Activated effector memory CD4-positive, alpha-beta T cell treated with anti-CD3 and anti-CD28 coated beads, Interleukin-2, amount 50 U/mL, for 16 hours (primary cell): ENCODE measurements around the gene PLBD2.

ENCODE experiments used
- DNase-seq: peaks from one replicate; pipeline ENCODE4 v3.0.0-alpha.2; 2020

PLBD2 gene

DNA sequence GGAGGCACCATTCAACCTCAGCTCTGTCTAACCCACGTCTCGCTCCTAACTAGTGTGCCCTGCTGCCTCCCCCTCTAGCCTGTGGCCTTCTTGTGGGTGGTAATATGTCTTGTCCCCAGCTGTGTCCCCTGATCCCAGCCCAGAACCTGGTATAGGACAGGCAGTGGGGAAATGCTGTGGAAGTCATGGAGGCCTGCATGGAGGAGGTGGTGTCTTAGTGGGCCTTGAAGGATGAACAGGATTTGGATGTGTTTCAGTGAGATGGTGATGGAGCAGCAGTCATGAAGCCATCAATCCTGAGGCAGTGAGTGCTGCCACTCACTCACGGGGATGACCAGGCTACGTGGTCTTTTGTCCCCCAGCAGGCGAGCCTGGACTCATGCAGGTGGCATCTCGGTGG is 13.4 kb downstream of the PLBD2 start:
- DNase-seq, result no peak

DNA sequence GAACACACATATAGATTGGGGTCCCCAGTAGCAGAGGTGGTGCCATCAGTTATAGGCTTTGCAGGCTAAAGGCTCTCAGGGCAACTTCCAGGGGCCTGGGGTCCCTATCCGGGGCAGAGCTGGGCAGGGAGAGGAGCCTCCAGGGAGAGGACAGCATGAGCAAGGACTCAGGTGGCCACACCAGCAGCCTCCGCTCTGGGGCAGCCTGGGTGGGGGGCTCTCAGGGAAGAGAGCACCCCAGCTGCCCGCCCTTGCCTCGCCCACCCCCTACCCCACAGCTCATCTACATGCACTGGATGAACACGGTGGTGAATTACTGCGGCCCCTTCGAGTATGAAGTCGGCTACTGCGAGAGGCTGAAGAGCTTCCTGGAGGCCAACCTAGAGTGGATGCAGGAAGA is 14.0 kb downstream of the PLBD2 start:
- no peak for DNase-seq

DNA sequence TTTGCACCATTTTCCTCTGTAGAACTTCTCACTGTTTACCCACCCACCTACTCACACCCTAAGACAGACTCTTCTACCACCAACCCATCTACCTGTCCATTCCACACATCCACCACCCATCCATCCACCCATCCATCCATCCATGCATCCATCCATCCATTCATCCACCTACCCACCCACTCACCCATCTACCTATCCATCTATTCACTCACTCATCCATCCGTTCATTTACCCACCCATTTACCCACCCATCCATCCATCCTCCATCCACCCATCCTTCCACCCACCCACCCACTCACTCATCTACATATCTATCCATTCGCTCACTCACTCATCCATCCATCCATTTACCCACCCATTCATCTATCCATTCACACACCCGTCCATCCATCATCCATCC is 15.1 kb downstream of the PLBD2 start:
- no peak for DNase-seq

DNA sequence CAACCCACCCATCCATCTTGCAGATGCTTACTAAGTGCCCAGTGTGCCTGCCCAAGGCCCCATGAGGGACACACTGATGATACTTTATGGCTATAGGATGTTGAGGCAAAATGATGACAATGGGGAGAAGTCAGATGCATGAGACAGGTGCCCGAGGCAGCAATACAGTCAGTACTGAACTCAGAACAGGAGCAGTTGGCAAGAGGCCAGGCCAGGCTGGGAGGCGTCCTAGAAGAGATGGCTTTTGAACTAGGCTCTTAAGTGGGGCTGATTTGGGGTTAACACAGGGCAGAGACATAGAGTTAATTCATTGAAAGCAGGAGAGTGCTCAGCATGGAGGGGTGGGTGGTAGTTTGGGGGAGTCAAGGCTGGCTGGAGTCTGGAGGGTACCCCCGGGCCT is 15.6 kb downstream of the PLBD2 start:
- DNase-seq, result no peak

DNA sequence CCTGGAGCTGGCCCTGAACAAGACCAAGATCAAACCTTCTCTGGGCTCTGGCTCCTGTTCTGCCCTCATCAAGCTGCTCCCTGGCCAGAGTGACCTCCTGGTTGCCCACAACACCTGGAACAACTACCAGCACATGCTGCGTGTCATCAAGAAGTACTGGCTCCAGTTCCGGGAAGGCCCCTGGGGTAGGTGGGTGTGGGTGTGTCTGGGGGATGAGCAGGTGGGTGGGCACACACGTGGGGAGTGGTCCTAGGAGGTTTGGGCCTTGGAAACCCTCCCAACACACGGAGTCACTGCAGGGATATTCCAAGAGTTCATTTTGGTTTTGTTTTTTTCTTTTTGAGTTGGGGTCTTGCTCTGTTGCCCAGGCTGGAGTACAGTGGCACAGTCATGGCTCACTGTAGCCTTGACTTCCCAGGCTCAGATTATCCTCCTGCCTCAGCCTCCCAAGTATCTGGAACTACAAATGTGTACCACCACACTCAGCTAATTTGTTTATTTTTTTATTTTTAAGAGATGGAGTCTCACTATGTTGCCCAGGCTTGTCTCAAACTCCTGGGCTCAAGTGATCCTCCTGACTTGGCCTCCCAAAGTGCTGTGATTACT is 16.5 kb downstream of the PLBD2 start:
- DNase-seq, result no peak

DNA sequence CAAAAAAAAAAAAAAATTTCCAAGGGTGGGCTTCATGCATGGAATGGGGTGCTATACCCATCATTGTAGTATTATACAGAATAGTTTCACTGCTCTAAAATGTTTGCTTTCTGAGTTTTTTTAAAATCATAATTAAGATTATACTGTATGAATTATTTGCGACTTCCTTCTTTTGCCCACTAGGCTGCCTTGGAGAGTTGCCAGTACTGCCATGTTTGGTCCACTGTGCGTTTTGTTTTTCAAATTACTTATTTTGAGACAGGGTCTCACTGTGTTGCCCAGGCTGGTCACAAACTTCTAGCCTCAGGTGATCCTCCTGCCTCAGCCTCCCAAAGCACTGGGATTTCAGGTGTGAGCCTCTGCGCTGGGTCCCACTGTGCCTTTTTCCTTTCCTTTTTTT is 19.9 kb downstream of the PLBD2 start:
- DNase-seq, result no peak

DNA sequence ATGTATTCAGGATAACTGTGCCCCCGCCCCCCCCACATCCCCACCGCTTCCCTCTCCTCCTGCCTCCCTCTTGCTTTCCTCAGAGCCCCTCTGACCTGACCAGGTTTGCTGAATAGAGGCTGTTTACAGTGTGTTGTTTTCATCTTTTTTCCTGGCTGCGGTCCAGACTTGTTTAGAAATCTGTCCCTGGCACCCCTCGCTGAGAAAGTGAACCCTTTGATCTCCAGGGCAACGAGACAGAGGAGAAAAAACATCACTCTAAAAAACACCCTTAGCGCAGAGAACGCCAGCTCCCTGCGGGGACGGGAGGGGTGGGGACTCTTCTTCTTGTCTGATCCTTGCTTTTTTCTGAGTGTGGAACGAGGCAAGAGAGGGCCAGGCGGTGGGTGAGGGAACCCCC is 22.8 kb downstream of the PLBD2 start:
- DNase-seq, result no peak

DNA sequence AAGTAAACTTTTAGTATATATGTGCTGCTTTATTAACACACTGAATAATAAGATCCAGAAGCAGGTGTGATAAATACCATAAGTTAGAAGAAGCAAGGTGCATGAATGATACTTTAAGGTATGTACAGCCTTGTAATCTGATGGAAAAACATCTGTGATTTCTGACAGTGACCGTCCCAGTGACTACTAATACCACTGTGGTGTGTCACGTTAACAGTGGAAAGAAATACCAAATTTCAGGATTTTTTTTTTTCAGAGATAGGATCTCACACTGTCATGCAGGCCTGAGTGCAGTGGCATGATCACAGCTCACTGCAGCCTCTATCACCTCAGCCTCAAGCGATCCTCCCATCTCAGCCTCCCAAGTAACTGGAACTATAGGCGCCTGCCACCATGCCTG is 23.8 kb downstream of the PLBD2 start:
- DNase-seq, result no peak

DNA sequence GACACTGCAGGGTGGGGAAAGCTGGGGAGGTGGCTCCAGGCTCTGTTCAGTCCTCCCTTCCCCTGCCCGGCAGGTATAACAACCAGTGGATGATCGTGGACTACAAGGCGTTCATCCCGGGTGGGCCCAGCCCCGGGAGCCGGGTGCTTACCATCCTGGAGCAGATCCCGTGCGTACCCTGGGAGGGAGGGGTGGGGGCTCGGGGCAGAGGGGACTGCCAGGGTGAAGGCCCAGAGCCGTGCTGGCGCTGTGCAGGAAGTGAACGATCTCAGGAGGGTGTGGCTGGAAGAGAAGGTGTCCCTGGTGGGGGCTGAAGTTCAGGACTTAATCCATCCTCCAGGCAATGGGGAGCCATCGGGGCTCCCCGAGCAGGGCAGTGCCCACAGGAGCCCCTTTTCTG is 26.4 kb downstream of the PLBD2 start:
- no peak for DNase-seq

DNA sequence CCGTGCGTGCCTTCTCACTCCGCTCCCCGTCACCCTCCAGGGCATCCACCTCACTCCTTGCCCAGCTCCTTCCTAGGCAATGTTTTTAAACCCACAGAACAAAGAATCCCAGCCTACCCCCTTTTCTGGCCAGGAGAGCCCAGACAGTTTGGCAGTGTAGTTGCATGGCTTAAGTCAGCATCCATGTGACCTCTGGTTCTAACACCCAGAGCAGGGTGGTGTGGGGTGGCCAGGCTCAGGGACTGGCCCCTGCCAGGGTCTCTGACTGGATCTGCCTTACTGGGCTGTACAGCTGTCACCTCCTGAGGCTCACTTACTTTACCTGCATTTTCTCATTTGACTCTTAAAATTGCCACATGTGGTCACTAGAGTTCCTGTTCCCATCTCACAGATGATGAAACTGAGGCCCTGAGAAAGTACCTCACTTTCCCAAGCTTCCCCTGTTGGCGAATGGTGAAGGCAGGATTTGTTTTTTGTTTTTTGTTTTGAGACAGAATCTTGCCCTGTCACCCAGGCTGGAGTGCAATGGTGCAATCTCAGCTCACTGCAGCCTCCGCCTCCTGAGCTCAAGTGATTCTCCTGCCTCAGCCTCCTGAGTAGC is 27.0 kb downstream of the PLBD2 start:
- no peak for DNase-seq

DNA sequence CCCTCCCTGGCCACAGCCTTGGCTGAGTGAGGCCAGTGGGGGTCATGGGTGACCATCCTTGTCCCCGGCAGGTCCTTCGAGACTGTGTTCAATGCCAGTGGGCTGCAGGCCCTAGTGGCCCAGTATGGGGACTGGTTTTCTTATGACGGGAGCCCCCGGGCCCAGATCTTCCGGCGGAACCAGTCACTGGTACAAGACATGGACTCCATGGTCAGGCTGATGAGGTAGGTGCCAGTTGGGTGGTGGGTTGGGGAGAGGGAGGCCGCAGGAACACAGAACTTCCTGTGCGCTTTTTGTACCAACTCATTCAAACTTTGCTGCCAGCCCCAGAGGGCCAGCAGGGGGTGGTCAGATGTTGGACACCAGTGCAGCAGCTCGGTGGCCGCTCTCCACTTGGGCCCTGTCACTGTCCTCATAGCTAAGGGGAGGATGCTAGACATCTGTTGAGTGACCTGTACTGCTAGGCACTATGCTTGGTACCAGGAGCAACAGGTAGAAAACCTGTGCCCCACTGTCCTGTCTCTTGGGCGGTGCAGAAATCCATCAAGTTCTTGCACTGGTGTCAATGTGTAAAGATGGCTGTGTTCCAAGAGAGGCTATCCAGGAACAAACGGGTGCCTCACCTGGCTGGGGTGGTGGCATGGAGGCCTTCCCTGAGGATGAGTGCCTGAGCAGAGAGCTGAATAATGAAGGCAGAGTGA is 28.6 kb downstream of the PLBD2 start:
- no peak for DNase-seq

DNA sequence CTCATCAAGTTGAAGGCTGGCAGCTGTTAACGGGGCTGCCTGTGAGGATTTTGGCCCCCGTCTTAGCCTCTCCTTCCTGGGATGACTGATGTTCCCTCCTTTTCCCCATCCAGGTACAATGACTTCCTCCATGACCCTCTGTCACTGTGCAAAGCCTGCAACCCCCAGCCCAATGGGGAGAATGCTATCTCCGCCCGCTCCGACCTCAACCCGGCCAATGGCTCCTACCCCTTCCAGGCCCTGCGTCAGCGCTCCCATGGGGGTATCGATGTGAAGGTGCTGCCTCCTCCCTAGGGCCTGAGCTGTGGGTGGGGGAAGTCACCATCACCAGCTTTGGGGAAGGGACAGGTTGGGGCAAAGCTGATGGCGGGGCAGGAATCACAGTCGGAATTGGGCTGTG is 29.2 kb downstream of the PLBD2 start:
- no peak for DNase-seq

DNA sequence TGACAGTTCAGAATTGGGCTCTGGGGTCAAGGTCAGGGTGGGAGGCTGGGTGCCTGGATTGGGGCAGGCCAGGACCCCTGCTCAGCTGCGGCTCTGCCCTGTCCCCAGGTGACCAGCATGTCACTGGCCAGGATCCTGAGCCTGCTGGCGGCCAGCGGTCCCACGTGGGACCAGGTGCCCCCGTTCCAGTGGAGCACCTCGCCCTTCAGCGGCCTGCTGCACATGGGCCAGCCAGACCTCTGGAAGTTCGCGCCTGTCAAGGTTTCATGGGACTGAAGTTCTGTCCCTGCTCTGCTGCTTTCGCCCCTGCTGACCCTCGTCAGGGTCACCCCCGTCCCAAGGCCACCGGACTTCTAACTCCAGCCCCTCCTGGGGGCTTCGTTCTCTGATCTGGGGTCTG is 30.0 kb downstream of the PLBD2 start:
- no peak for DNase-seq

DNA sequence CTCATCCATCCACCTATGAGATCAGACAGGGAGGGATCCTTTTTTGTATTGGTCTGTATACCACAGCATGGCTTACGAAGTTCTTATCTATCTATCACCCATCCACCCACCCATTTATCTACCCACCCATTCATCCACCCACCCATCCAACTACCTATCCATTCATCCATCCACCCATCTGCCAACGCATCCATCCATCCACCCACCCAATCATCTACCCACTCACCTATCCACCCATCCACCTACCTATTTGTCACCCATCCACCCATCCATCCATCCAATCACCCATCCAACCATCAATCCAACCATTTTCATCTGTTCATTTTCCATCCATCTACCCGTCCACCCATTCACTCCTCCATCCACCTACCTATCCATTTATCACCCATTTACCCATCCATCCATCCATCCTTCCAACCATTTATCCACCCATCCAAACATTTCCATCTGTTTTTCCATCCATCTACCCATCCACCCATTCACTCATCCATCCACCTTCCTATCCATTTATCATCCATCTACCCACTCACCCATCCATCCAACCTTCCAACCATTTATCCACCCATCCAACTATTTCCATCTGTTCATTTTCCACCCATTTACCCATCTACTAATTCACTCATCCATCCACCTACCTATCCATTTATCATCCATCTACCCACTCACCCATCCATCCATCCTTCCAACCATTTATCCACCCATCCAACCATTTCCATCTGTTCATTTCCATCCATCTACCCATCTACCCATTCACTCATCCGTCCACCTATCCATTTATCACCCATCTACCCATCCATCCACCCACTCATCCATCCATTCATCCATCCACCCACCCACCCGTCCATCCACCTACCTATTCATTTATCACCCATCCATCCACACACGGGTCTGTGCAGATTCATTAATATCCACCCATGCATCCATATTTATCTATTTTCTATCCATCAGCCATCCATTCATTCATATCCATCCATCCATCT is 32.0 kb downstream of the PLBD2 start:
- no peak for DNase-seq

DNA sequence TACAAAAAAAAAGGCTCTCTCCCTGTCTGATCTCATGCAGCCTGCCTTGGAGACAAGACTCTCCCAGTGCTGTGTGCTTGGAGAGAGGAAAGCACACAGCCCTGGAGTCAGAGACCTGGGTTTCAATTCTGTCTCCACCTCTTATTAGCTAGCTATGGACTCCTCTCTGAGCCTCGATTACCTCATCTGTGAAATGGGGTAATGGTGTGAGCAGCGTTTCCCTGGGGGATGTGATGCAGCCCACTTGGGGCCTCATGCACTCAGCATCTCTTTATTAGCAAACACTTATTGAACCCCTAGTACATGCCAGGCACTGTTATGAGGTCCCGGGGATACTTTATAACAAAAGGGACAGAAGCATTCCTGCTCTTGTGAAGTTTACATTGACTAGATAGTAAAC is 32.8 kb downstream of the PLBD2 start:
- DNase-seq, result no peak

DNA sequence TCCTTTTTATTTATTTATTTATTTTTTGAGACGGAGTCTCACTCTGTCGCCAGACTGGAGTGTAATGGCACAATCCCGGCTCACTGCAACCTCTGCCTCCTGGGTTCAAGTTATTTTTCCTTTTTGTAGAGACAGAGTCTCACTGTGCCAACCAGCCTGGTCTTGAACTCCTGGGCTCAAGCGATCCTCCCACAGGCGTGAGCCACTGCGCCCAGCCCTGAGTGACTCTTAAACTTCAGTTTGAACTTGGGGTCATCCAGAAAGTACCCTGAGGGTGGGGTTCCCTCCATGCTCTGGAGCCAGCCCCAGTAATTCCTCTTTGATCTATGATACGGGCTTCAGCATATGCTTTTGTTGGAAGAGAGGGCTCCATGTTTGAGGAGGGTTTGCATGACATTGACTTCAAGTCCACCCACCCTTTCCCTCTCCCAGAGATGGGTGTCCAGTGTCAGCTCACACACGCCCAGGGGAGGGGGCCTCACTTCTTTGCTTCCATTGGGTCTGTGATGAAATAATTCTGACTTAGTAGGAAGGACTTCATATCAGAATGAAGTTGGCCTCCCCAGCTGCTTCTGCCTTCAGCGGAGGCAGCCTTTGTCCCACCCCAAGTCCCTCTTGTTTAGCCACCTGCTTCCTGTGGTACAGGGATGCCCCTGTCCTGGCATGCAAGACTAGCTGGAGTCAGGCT is 33.4 kb downstream of the PLBD2 start:
- no peak for DNase-seq

DNA sequence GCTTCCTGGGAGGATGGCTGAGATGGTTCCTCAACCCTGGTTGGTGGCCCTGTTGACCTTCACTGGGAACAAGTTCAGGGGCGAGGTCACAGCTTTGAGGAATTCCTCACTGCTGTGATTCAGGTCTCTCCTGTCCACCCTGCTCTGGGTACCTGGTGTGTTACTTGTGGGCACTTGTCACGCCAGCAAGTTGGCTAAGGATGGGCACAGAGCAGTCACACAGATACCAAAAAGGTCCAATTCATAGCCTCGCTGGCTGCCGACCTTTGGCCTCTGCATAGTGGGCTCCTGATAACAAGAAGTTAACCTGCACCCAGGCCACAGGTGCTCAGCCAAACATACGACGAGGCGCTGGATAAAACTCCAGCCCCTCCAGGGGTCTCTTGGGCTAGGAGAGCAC is 34.1 kb downstream of the PLBD2 start:
- DNase-seq, result no peak

DNA sequence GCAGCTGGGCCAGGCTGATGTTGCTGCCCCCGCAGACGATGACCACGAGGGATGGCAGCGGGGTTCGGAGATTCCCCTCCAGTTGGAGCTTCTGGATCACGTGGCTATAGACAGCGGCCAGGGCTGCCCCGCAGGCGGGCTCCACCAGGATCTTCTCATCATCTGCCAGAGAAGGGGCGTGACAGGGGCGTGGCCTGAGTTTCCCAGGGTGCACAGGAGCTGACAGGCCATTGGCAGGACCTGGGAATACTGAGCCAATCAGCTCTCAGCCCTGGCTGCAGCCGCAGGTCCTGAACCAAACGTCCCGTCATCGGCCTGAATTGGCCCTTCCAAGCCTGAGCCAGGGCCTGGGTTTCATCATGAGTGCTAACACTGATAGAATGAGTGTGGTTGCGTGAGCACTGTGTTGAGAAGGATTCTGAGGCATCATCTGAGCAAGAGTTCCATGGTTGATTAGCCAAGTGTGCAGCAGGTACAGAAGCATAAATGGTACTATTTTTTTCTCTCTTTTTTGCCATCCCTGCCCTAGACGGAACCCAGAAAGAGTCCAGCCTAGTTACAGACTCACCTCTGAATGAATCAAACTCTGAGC is 34.7 kb downstream of the PLBD2 start:
- no peak for DNase-seq

DNA sequence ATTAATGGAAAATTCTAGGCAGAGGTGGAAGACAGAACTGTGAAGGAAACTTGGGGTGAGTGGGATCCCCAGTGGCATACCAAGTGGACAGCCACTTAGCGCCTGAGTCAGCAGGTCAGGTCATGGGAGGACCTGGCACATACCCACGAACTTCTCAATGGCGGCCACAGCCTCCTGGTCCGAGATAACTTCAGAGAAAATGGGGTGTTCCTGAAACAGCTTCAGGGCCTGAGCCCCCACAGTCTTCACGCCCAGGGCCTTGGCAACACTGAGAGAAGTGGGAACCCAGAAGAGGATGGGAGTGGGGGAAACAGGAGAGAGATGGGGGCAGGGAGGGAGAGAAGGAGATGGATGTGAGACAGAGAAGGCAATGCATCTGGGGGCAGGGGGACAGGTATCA is 35.4 kb downstream of the PLBD2 start:
- no peak for DNase-seq

DNA sequence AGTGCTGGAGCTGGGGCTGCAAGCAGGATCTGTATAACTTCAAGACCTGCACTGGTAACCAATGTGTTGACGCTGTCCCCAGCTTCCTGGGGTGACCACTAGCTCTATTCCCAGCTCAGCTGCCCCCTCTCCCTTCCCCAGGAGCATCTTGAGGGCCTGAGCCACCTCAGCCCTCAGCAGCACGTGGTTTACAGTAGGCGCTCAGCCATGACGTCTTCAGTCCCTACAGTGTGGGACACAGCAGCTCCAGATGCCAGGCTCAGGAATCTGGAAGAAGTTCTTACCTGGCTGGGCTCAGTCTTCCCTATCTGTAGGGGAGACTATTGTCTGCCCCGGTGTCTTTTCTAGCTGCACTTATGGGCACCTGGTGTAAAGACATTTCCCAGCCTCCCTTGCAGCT is 36.7 kb downstream of the PLBD2 start:
- no peak for DNase-seq

DNA sequence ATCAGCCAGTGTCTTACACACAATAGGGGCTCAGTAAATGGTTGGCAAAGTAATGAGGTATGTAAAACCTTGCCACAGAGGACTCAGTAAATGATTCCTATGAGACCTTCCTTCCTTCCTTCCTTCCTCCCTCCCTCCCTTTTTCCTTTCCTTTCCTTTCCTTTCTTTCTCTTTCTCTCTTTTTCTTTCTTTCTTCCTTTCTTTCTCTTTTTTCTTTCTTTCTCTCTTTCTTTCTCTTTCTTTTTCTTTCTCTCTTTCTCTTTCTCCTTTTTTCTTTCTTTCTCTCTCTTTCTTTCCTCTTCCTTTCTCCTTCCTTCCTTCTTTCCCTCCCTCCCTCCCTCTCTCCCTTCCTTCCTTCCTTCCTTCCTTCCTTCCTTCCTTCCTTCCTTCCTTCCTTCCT is 37.8 kb downstream of the PLBD2 start:
- DNase-seq, result no peak

DNA sequence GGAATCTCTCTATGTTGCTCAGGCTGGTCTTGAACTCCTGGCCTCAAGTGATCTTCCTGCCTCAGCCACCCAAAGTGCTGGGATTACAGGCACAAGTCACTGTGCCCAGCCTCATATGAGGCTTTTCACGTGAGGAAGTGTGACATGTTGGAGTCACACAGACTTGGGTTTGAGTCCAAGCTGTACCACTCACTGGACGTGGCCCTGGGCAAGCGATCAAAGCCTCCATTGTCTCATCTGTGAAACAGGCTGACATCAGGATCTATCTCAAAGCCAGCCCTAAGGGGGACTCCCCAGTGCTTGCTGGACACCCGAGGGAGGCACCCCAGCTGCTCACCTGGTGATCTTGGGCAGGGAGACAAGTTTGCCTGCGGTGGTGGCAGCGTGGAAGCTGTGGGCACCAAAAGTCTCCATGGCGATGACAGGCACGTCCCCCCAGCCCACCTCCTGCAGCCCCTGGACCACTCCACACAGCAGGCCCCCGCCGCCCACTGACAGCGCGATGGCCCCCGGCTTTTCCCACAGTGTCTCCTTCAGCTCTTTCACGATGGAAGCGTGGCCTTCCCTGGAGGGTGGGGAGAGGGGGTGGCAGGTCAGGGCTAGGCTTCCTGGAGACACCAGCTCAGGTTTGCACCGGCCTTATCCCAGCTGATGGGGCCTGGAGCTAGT is 38.6 kb downstream of the PLBD2 start:
- DNase-seq, result no peak
